Right cardiac atrium (tissue), 5 donors: ENCODE data around the gene OR10AG1. TPM values are rescaled to one million over a fixed set of nuclear protein-coding genes. Genes with fewer than 3 reads are reported as not detected.

Source experiments
- ATAC-seq, 2 donors: fragments of 200-7000 bp; cut with Tn5 transposase; one replicate each; pipeline versions ENCODE4 v1.8.0 to v1.9.1; 2020; ENCODE audit warnings: moderate library complexity in 2 of 2, mild to moderate bottlenecking in 1 of 2
- DNase-seq, 3 donors: peaks; one replicate each; pipeline ENCODE4 v3.0.0-alpha.2; 2020
- H3K27ac ChIP-seq: one replicate; pipeline ENCODE4 v1.5.1; 2013; ENCODE audit warnings: mild to moderate bottlenecking, low read length, control low read depth, moderate library complexity
- H3K27me3 ChIP-seq: one replicate; pipeline ENCODE4 v1.6.1; 2013; ENCODE audit not compliant: control insufficient read depth, insufficient read depth
- H3K4me1 ChIP-seq: one replicate; pipeline ENCODE4 v1.6.1; 2013; ENCODE audit warnings: low read length; ENCODE audit not compliant: control insufficient read depth, insufficient read depth
- H3K4me3 ChIP-seq: one replicate; pipeline ENCODE4 v1.5.1; 2013; ENCODE audit warnings: low read length, control low read depth
- H3K9me3 ChIP-seq: one replicate; pipeline ENCODE4 v1.6.1; 2013; ENCODE audit warnings: low read length; ENCODE audit not compliant: control insufficient read depth
- WGBS: extraction: QIAGEN DNeasy Blood & Tissue Kit; methylation state at CpG from one replicate; pipeline ENCODE4 v1.1.7; 2013; 5-methylcytosine and 5-hydroxymethylcytosine counted together
- intact Hi-C, 4 donors: fragments of 100-400 bp; cut with DNase I; formaldehyde crosslinking; loops; one replicate each; pipeline versions ENCODE4 v1.11.0 to v1.14.0; 2022 to 2023
- polyA plus RNA-seq: library from polyadenylated mRNA; stranded (reverse); fragments of 200-250 nt; gene quantifications from one replicate; pipeline ENCODE4 v1.2.3, GENCODE V29; 2013
- total RNA-seq, 4 donors: library from RNA; stranded (reverse); fragmentation: NEBNext Ultra II Directional; extraction: Animal tissue kit (Norgen Biotek cat#: 25700); gene quantifications; one replicate each; pipeline ENCODE4 v1.2.1, GENCODE V29; 2021
- donor health status: healthy with polysubstance abuse.
- donor health status: DM: no; HTN: yes; CAD: no.
- donor health status: DM: no; HTN: no; CAD: no.
- donor health status: DM: no; HTN: yes; CAD: no; lungs with severe emphysema.
- donor health status: DM: yes; HTN: yes; CAD: no.

Gene OR10AG1
- total and polyA plus RNA-seq, 5 donors = not detected

DNA sequence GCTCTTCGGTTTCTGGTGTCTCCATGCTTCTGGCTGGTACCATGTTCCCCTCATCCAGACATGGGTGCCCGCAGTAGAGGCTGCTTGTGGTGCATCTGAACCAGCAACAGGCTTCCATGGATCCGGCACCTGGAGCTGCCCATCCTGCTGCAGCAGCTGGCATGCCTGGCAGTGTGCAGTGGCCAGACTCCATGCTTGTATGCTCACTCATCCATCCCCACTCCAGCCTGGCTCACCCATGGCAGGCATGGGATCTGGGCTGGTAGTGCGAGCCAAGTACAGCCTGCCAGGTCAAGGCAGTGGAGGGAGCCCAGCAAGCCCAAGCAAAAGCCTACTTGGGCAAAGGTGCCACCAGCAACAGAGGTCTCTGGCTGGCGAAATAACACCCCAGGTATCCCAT lies 49.2 kb downstream of the OR10AG1 start:
- no peak overlapping the region for H3K4me3 ChIP-seq
- no peaks in the 10 kb centered on the region for H3K9me3 ChIP-seq
- H3K4me1 ChIP-seq = no peaks in the 10 kb centered on the region
- no peaks in the 10 kb centered on the region for H3K27me3 ChIP-seq
- DNase-seq = no peak
- 75% methylated on average over 5 of the region's 5 CpGs for WGBS
- no peak for ATAC-seq
- no peak overlapping the region for H3K27ac ChIP-seq
- intact Hi-C loops = no loop called here

Other genes with a start within 250 kb of the OR10AG1 start
- gene OR5D13, start 196.5 kb downstream of the OR10AG1 start, total RNA-seq = not detected
- gene OR5D13, start 196.5 kb downstream of the OR10AG1 start, polyA plus RNA-seq = not detected
- not detected for gene OR5D14, start 174.4 kb downstream of the OR10AG1 start, total RNA-seq
- not detected for gene OR5D14, start 174.4 kb downstream of the OR10AG1 start, polyA plus RNA-seq
- gene OR5L1, start 158.6 kb downstream of the OR10AG1 start, total RNA-seq = not detected
- gene OR5L1, start 158.6 kb downstream of the OR10AG1 start, polyA plus RNA-seq = not detected
- not detected for gene OR5D18, start 150.3 kb downstream of the OR10AG1 start, total RNA-seq
- not detected for gene OR5D18, start 150.3 kb downstream of the OR10AG1 start, polyA plus RNA-seq
- gene OR5L2, start 142.7 kb downstream of the OR10AG1 start, total RNA-seq = not detected
- gene OR5L2, start 142.7 kb downstream of the OR10AG1 start, polyA plus RNA-seq = not detected
- gene OR5D16, start 131.2 kb downstream of the OR10AG1 start, total RNA-seq = not detected
- gene OR5D16, start 131.2 kb downstream of the OR10AG1 start, polyA plus RNA-seq = not detected
- gene TRIM51, start 86.6 kb downstream of the OR10AG1 start, total RNA-seq = not detected
- gene TRIM51, start 86.6 kb downstream of the OR10AG1 start, polyA plus RNA-seq = not detected
- not detected for gene OR5W2, start 55.4 kb downstream of the OR10AG1 start, total RNA-seq
- not detected for gene OR5W2, start 55.4 kb downstream of the OR10AG1 start, polyA plus RNA-seq
- gene OR5I1, start 33.5 kb downstream of the OR10AG1 start, total RNA-seq = not detected
- not detected for gene OR5I1, start 33.5 kb downstream of the OR10AG1 start, polyA plus RNA-seq
- not detected for gene OR5F1, start 24.7 kb upstream of the OR10AG1 start, total RNA-seq
- not detected for gene OR5F1, start 24.7 kb upstream of the OR10AG1 start, polyA plus RNA-seq
- not detected for gene OR5AS1, start 57.7 kb upstream of the OR10AG1 start, total RNA-seq
- gene OR5AS1, start 57.7 kb upstream of the OR10AG1 start, polyA plus RNA-seq = not detected
- not detected for gene OR8I2, start 123.4 kb upstream of the OR10AG1 start, total RNA-seq
- gene OR8I2, start 123.4 kb upstream of the OR10AG1 start, polyA plus RNA-seq = not detected
- not detected for gene OR8H2, start 133.7 kb upstream of the OR10AG1 start, total RNA-seq
- gene OR8H2, start 133.7 kb upstream of the OR10AG1 start, polyA plus RNA-seq = not detected
- gene OR8H3, start 152.4 kb upstream of the OR10AG1 start, total RNA-seq = not detected
- not detected for gene OR8H3, start 152.4 kb upstream of the OR10AG1 start, polyA plus RNA-seq
- gene OR8J3, start 170.3 kb upstream of the OR10AG1 start, total RNA-seq = not detected
- not detected for gene OR8J3, start 170.3 kb upstream of the OR10AG1 start, polyA plus RNA-seq
- gene OR8K5, start 190.4 kb upstream of the OR10AG1 start, total RNA-seq = not detected
- not detected for gene OR8K5, start 190.4 kb upstream of the OR10AG1 start, polyA plus RNA-seq
- not detected for gene OR5J2, start 206.7 kb upstream of the OR10AG1 start, total RNA-seq
- not detected for gene OR5J2, start 206.7 kb upstream of the OR10AG1 start, polyA plus RNA-seq